Measurements from ENCODE around the gene TBX4.
"Not testable (repeated sequence)": the region's sequence is repeated elsewhere in the genome, so short reads cannot be mapped to it uniquely, and the experiment has no call there.

Gene TBX4

DNA sequence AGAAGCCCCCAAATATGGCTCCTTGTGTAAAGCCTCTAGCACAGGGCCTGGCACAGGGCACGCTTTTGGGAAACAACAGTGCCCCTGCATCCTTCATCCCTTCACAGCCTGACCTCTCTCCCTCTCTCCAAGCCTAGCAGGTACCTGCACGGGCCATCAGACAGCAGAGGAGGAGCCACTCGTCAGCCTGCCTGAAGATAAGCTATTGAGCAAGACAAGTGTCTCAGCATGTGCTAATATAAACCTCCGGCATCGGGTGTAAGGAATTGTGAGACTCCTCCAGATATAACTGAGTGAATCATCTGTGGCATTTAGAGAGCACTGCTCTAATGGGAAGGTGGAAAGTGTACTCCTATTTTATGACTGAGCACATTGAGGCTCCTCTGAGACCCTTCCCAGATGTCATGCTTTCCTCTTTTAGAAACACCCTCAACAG is 38.3 kb downstream of the TBX4 start:
- no peaks in the 10 kb centered on the region for H3K36me3 ChIP-seq (ENCODE audit: control insufficient read depth in 1 of 2, insufficient read depth in 2 of 2, low read length in 2 of 2)
- no peaks in the 10 kb centered on the region for H3K9me3 ChIP-seq (ENCODE audit: control insufficient read depth in 1 of 2, low read length in 2 of 2)
- H3K27ac ChIP-seq (ENCODE audit: low read depth, low read length): no peak overlapping the region
- no peaks in the 10 kb centered on the region for H3K27me3 ChIP-seq (ENCODE audit: control insufficient read depth in 1 of 2, insufficient read depth in 2 of 2, low read length in 2 of 2)
- H3K4me1 ChIP-seq (ENCODE audit: control insufficient read depth in 1 of 2, insufficient read depth in 2 of 2, low read length in 2 of 2): peaks cover 13% of the 10 kb centered on the region in 2 donors
- no peak overlapping the region for H3K9ac ChIP-seq (ENCODE audit: low read depth in 1 of 2, low read length in 2 of 2)
- no peak overlapping the region for H3K4me3 ChIP-seq (ENCODE audit: low read depth in 1 of 2, low read length in 2 of 2)

DNA sequence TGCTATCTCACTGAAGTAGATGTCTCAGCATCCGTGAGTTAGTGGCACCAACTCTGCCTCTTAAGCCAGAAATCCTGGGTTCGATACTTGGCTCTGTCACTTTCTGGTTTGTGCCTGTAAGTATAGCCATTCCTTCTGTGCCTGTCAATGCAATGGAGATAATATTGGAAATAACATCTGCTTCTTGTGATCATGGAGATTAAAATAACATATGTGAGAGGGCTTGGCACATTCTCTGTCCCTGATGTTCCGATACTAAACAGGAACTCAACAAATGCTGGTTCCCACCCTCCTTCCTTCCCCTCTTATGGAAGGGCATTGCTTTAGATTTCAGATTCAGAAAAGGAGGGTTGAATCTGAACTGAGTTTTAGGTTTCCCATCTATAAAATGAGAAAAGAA is 39.8 kb downstream of the TBX4 start:
- no peak overlapping the region for H3K4me3 ChIP-seq (ENCODE audit: low read depth in 1 of 2, low read length in 2 of 2)
- H3K9ac ChIP-seq (ENCODE audit: low read depth in 1 of 2, low read length in 2 of 2): no peak overlapping the region
- H3K27me3 ChIP-seq (ENCODE audit: control insufficient read depth in 1 of 2, insufficient read depth in 2 of 2, low read length in 2 of 2): no peaks in the 10 kb centered on the region
- no peaks in the 10 kb centered on the region for H3K9me3 ChIP-seq (ENCODE audit: control insufficient read depth in 1 of 2, low read length in 2 of 2)
- H3K4me1 ChIP-seq (ENCODE audit: control insufficient read depth in 1 of 2, insufficient read depth in 2 of 2, low read length in 2 of 2): peaks cover 13% of the 10 kb centered on the region in 2 donors
- no peaks in the 10 kb centered on the region for H3K36me3 ChIP-seq (ENCODE audit: control insufficient read depth in 1 of 2, insufficient read depth in 2 of 2, low read length in 2 of 2)
- H3K27ac ChIP-seq (ENCODE audit: low read depth, low read length): no peak overlapping the region

DNA sequence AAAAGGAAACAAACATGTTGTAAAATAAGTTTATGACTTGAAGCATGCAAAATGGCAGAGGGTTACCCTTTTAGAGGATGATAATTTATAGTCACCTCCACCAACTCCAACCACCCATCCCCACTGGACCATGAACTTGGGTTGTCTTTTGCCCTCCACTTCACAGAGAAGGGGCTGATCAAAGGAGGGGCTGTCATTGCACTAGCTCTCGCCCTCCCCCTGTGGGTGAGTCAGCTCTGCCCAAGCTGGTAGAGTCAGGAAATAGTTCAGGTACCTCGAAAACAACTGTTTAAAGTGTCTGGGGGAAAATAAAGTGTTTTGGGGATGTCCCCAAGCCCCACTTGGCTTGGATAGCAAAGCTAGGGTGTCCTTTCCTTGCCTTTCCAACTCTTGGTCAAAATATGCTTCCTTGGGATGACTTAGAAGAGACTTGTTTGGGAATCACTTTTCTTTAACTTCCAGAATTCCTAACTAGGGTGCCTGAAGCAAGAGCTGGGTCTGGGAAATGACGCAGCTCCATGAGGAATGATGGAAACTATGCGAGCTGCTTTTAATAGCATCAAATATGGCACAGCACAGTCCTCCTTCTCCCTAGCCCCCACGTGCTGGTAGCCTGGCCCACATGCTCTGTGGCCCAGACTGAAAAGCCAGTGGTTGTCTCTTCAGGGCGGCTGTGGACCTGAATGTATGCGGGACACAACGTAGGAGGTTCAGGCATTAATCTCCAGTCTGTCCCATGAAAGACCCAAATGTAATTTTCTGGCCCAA is 40.7 kb downstream of the TBX4 start:
- peaks cover 13% of the 10 kb centered on the region in 2 donors for H3K4me1 ChIP-seq (ENCODE audit: control insufficient read depth in 1 of 2, insufficient read depth in 2 of 2, low read length in 2 of 2)
- no peaks in the 10 kb centered on the region for H3K9me3 ChIP-seq (ENCODE audit: control insufficient read depth in 1 of 2, low read length in 2 of 2)
- no peak overlapping the region for H3K27ac ChIP-seq (ENCODE audit: low read depth, low read length)
- H3K9ac ChIP-seq (ENCODE audit: low read depth in 1 of 2, low read length in 2 of 2): no peak overlapping the region
- no peaks in the 10 kb centered on the region for H3K27me3 ChIP-seq (ENCODE audit: control insufficient read depth in 1 of 2, insufficient read depth in 2 of 2, low read length in 2 of 2)
- no peaks in the 10 kb centered on the region for H3K36me3 ChIP-seq (ENCODE audit: control insufficient read depth in 1 of 2, insufficient read depth in 2 of 2, low read length in 2 of 2)
- no peak overlapping the region for H3K4me3 ChIP-seq (ENCODE audit: low read depth in 1 of 2, low read length in 2 of 2)

DNA sequence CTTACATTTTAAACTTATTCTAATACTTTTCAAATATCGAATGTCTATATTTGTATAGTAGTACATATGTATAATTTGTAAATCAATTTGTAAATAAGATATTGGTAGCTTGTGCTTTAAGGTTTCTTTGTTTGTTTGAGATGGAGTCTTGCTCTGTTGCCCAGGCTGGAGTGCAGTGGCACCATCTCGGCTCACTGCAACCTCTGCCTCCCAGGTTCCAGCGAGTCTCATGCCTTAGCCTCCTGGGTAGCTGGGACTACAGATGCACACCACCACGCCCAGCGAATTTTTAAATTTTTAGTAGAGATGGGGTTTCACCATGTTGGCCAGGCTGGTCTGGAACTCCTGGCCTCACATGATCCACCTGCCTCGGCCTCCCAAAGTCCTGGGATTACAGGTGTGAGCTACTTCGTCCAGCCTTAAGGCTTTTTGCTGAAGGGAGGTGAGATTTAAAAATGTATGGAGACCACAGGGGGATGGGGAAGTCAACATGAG is 41.7 kb downstream of the TBX4 start:
- not testable (repeated sequence) for H3K36me3 ChIP-seq (ENCODE audit: control insufficient read depth in 1 of 2, insufficient read depth in 2 of 2, low read length in 2 of 2); H3K9me3 ChIP-seq (ENCODE audit: control insufficient read depth in 1 of 2, low read length in 2 of 2); H3K9ac ChIP-seq (ENCODE audit: low read depth in 1 of 2, low read length in 2 of 2); H3K27ac ChIP-seq (ENCODE audit: low read depth, low read length); H3K27me3 ChIP-seq (ENCODE audit: control insufficient read depth in 1 of 2, insufficient read depth in 2 of 2, low read length in 2 of 2); H3K4me3 ChIP-seq (ENCODE audit: low read depth in 1 of 2, low read length in 2 of 2)
- H3K4me1 ChIP-seq (ENCODE audit: control insufficient read depth in 1 of 2, insufficient read depth in 2 of 2, low read length in 2 of 2): peaks cover 13% of the 10 kb centered on the region in 2 donors

DNA sequence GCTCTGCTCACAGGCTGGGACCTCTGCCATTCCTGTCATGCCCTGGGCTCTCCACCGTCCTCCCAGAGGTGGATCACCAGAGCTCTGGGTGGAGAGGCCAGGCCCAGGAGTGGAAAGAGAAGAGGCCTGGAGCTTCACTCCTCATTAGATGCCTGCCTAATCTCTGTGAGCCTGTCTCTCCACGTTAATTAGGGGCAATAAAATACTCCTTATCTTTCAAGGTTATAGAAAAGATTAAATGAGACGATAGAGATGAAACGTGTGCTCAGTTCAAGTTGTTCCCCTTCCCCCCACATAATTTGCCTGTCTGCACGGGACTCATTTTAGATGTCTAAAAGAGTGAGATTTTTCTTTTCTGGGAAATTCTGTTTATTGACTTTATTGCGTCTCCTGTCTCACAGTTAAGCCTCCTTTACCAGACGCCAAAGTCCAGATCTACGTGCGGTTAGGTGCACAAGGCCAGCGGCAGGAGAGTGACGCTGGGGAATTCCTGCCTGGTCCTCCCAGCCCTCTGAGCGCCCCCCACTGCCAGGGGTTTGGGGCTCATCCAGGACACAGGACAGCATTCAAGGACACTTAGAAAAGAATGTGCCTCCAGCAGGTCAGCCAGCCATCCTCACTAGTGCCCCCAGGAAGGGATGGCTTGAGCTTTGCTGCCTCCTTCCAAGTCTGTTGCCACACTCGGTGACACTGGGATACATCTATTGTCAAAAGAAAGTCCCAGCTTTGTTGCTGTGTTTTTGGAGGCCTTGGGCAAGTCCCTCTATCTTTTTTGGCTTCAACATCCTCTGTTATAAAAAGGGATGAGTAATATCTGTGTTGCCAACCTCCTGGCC is 42.3 kb downstream of the TBX4 start:
- no peak overlapping the region for H3K4me3 ChIP-seq (ENCODE audit: low read depth in 1 of 2, low read length in 2 of 2)
- H3K9me3 ChIP-seq (ENCODE audit: control insufficient read depth in 1 of 2, low read length in 2 of 2): no peaks in the 10 kb centered on the region
- peaks cover 7 to 11% of the 10 kb centered on the region in 2 donors for H3K4me1 ChIP-seq (ENCODE audit: control insufficient read depth in 1 of 2, insufficient read depth in 2 of 2, low read length in 2 of 2)
- no peak overlapping the region for H3K9ac ChIP-seq (ENCODE audit: low read depth in 1 of 2, low read length in 2 of 2)
- no peak overlapping the region for H3K27ac ChIP-seq (ENCODE audit: low read depth, low read length)
- no peaks in the 10 kb centered on the region for H3K36me3 ChIP-seq (ENCODE audit: control insufficient read depth in 1 of 2, insufficient read depth in 2 of 2, low read length in 2 of 2)
- peaks cover 0 to 8% of the 10 kb centered on the region in 2 donors for H3K27me3 ChIP-seq (ENCODE audit: control insufficient read depth in 1 of 2, insufficient read depth in 2 of 2, low read length in 2 of 2)

DNA sequence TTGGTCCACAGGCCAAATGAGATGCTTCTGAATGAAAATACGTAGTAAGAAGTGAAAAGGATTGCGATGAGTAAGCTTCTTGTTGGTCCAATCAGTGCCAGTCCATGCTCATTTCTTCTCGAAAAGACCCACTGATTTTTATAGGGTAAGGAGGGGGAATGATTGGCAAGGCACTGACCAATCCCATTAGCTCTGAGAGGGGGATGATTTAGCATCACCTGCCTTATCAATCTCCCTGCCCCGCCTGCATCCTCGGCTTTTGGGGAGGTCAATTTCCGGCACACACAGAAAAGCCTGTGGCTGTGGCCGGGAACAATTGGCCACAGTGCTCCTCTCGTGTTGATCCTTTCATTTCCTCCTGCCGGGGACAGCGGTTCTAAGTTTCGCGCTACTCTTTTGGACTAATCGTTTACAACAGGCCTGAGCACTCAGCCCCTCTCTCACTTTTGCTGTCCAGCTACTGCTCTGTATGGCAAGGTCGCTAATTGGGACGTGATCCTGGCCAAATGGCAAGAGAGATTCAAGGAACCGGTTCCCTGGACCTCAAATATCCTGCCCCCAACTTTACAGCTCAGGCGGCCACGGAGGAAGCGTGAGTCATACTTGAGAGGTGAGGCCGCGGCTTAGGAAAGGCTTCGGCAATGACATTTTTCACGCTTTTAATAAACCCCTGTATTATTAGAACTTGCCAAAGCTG is 43.1 kb downstream of the TBX4 start:
- Histone ChIP-seq H3K4me3 (ENCODE audit: low read depth in 1 of 2, low read length in 2 of 2) (peak overlapping the region in 1 of 2 donors; percentile 11), H3K9ac (ENCODE audit: low read depth in 1 of 2, low read length in 2 of 2) (no peak overlapping the region), H3K4me1 (ENCODE audit: control insufficient read depth in 1 of 2, insufficient read depth in 2 of 2, low read length in 2 of 2) (peaks cover 0 to 7% of the 10 kb centered on the region in 2 donors), H3K9me3 (ENCODE audit: control insufficient read depth in 1 of 2, low read length in 2 of 2) (no peaks in the 10 kb centered on the region), H3K27ac (ENCODE audit: low read depth, low read length) (no peak overlapping the region), H3K36me3 (ENCODE audit: control insufficient read depth in 1 of 2, insufficient read depth in 2 of 2, low read length in 2 of 2) (no peaks in the 10 kb centered on the region), H3K27me3 (ENCODE audit: control insufficient read depth in 1 of 2, insufficient read depth in 2 of 2, low read length in 2 of 2) (peaks cover 0 to 10% of the 10 kb centered on the region in 2 donors)

DNA sequence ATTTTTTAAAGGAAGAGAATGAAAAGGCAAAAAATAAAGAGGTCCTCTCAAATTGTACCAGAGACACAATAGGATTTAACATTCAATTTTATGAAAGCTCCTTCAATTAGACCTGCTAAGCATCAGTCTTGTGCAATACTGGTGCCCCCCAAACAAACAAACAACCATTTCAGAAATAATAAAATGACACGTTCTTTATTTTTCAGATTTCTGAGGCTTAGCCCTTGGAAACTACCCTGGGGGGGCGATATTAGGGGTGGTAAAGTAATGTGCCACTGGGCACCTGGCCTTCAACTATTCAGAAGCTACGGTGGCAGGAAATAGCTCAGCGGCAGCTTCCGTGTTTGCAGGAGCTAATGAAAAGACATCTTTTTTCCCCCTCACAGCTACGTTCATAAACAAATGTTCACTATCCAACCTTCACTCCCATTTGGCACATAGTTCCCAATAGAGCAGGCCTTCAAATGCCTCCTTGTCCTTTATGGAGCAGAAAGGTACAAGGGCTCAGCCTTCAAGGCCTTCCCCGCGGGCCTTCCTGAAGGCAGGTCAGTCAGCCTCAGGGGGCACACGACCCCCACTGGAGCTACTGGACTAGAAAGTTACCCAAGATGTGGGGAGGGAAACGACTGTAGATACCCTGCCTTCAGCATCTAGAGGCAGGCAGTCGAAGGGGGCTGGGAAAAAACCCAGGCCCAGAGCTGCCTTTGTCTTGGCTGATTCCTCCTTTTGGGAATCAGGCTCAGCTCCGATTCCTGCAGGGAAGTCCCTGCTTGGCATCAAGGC is 44.1 kb downstream of the TBX4 start:
- Histone ChIP-seq H3K36me3 (ENCODE audit: control insufficient read depth in 1 of 2, insufficient read depth in 2 of 2, low read length in 2 of 2) (no peaks in the 10 kb centered on the region), H3K9ac (ENCODE audit: low read depth in 1 of 2, low read length in 2 of 2) (no peak overlapping the region), H3K4me3 (ENCODE audit: low read depth in 1 of 2, low read length in 2 of 2) (no peak overlapping the region), H3K27ac (ENCODE audit: low read depth, low read length) (no peak overlapping the region), H3K4me1 (ENCODE audit: control insufficient read depth in 1 of 2, insufficient read depth in 2 of 2, low read length in 2 of 2) (peaks cover 0 to 7% of the 10 kb centered on the region in 2 donors), H3K27me3 (ENCODE audit: control insufficient read depth in 1 of 2, insufficient read depth in 2 of 2, low read length in 2 of 2) (peaks cover 0 to 10% of the 10 kb centered on the region in 2 donors), H3K9me3 (ENCODE audit: control insufficient read depth in 1 of 2, low read length in 2 of 2) (no peaks in the 10 kb centered on the region)

DNA sequence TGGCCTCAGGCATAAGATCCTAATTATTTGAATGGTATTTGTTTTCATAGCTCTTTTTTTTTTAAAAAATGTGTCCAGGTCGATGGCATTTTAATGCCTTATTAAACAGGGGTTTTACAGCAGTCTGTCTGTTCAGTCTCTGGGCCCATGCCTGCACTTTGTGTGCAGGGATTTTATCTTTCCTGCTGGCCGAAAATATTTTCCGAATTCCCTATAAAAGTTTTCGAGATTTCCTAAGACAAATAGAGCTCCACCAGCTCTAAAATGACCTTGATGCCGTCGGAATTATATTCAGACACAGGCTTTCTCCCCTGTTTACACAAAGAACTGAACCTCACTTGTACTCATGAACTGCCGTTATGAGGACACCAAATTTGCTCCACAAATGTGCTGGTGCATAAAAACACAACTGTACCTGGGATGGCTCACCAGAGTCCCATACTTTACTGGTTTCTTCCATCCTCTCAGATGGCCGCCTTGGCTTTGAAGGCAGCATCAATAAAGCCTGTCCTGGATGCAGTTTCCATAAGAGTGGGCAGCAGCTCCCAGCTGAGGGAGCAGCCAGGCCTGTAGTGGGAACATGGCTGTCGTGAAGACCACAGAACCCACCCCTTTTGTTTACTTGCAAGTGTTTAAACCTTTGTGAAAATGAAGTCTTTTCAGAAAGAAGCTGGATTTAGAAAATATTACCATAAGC is 44.9 kb downstream of the TBX4 start:
- H3K36me3 ChIP-seq (ENCODE audit: control insufficient read depth in 1 of 2, insufficient read depth in 2 of 2, low read length in 2 of 2): no peaks in the 10 kb centered on the region
- H3K4me3 ChIP-seq (ENCODE audit: low read depth in 1 of 2, low read length in 2 of 2): no peak overlapping the region
- no peak overlapping the region for H3K27ac ChIP-seq (ENCODE audit: low read depth, low read length)
- H3K27me3 ChIP-seq (ENCODE audit: control insufficient read depth in 1 of 2, insufficient read depth in 2 of 2, low read length in 2 of 2): peaks cover 0 to 10% of the 10 kb centered on the region in 2 donors
- H3K4me1 ChIP-seq (ENCODE audit: control insufficient read depth in 1 of 2, insufficient read depth in 2 of 2, low read length in 2 of 2): peaks cover 0 to 7% of the 10 kb centered on the region in 2 donors
- no peaks in the 10 kb centered on the region for H3K9me3 ChIP-seq (ENCODE audit: control insufficient read depth in 1 of 2, low read length in 2 of 2)
- H3K9ac ChIP-seq (ENCODE audit: low read depth in 1 of 2, low read length in 2 of 2): no peak overlapping the region
